ENCODE results near the gene MED25. TPM values are rescaled to one million over a fixed set of nuclear protein-coding genes. Genes with fewer than 3 reads are reported as not detected.

MED25 gene
- total RNA-seq, 1 experiment from 2014 or later, result 89.7 TPM

- Mint-ChIP-seq H3K27ac (ENCODE audit: unreplicated experiment) (no peak overlapping the region), H3K27me3 (ENCODE audit: unreplicated experiment) (no peaks in the 10 kb centered on the region), H3K4me1 (ENCODE audit: low read depth, unreplicated experiment) (peaks cover 4% of the 10 kb centered on the region), H3K4me3 (ENCODE audit: low read depth, unreplicated experiment) (no peak overlapping the region), H3K36me3 (ENCODE audit: insufficient read depth, unreplicated experiment) (peaks cover 31% of the 10 kb centered on the region), H3K9me3 (ENCODE audit: low read depth, unreplicated experiment) (no peaks in the 10 kb centered on the region)
- intact Hi-C loops (cut with micrococcal nuclease; ENCODE audit: unreplicated experiment), result no loop called here
- TF ChIP-seq CTCF (IDR thresholded peaks at IDR 0.05; ENCODE audit: unreplicated experiment), result no peak
- no peak for DNase-seq
- no TSS peak for BruUV-seq (replicated peaks)
- CTCF ChIA-PET, result interaction anchor here (1.0 kb wide), 1 partner anchor 24 kb away, joined by 3 read pairs; no protein-coding TSS in a partner anchor
Observed at GRCh38 chr19:49824662-49825061, 6.6 kb downstream of the MED25 start.

GRCh38 chr19:49827034-49827433 lies 8.9 kb downstream of the MED25 start:
- H3K4me3 Mint-ChIP-seq (ENCODE audit: low read depth, unreplicated experiment), result no peak overlapping the region
- intact Hi-C loops (cut with micrococcal nuclease; ENCODE audit: unreplicated experiment), result no loop called here
- no peaks in the 10 kb centered on the region for H3K4me1 Mint-ChIP-seq (ENCODE audit: low read depth, unreplicated experiment)
- no peak for TF ChIP-seq CTCF (IDR thresholded peaks at IDR 0.05; ENCODE audit: unreplicated experiment)
- no peak for DNase-seq
- H3K27ac Mint-ChIP-seq (ENCODE audit: unreplicated experiment), result no peak overlapping the region
- no peaks in the 10 kb centered on the region for H3K27me3 Mint-ChIP-seq (ENCODE audit: unreplicated experiment)
- no TSS peak for BruUV-seq (replicated peaks)
- H3K9me3 Mint-ChIP-seq (ENCODE audit: low read depth, unreplicated experiment), result no peaks in the 10 kb centered on the region
- peaks cover 30% of the 10 kb centered on the region for H3K36me3 Mint-ChIP-seq (ENCODE audit: insufficient read depth, unreplicated experiment)
- CTCF ChIA-PET, result no interaction called here

GRCh38 chr19:49829200-49829599 lies 11.1 kb downstream of the MED25 start:
- Mint-ChIP-seq H3K4me3 (ENCODE audit: low read depth, unreplicated experiment) (no peak overlapping the region), H3K9me3 (ENCODE audit: low read depth, unreplicated experiment) (no peaks in the 10 kb centered on the region), H3K4me1 (ENCODE audit: low read depth, unreplicated experiment) (no peaks in the 10 kb centered on the region), H3K27me3 (ENCODE audit: unreplicated experiment) (no peaks in the 10 kb centered on the region), H3K36me3 (ENCODE audit: insufficient read depth, unreplicated experiment) (peaks cover 39% of the 10 kb centered on the region), H3K27ac (ENCODE audit: unreplicated experiment) (no peak overlapping the region)
- CTCF ChIA-PET, result no interaction called here
- no peak for TF ChIP-seq CTCF (IDR thresholded peaks at IDR 0.05; ENCODE audit: unreplicated experiment)
- intact Hi-C loops (cut with micrococcal nuclease; ENCODE audit: unreplicated experiment), result no loop called here
- DNase-seq, result no peak
- BruUV-seq (replicated peaks), result no TSS peak

GRCh38 chr19:49829721-49830120 lies 11.6 kb downstream of the MED25 start:
- Mint-ChIP-seq H3K4me3 (ENCODE audit: low read depth, unreplicated experiment) (no peak overlapping the region), H3K27ac (ENCODE audit: unreplicated experiment) (no peak overlapping the region), H3K9me3 (ENCODE audit: low read depth, unreplicated experiment) (no peaks in the 10 kb centered on the region), H3K4me1 (ENCODE audit: low read depth, unreplicated experiment) (no peaks in the 10 kb centered on the region), H3K36me3 (ENCODE audit: insufficient read depth, unreplicated experiment) (peaks cover 44% of the 10 kb centered on the region), H3K27me3 (ENCODE audit: unreplicated experiment) (no peaks in the 10 kb centered on the region)
- intact Hi-C loops (cut with micrococcal nuclease; ENCODE audit: unreplicated experiment), result no loop called here
- CTCF ChIA-PET, result no interaction called here
- no peak for DNase-seq
- no peak for TF ChIP-seq CTCF (IDR thresholded peaks at IDR 0.05; ENCODE audit: unreplicated experiment)
- no TSS peak for BruUV-seq (replicated peaks)

Data from Calu3 (cell line).